ENCODE results near the gene CORO6.

Gene CORO6

DNA sequence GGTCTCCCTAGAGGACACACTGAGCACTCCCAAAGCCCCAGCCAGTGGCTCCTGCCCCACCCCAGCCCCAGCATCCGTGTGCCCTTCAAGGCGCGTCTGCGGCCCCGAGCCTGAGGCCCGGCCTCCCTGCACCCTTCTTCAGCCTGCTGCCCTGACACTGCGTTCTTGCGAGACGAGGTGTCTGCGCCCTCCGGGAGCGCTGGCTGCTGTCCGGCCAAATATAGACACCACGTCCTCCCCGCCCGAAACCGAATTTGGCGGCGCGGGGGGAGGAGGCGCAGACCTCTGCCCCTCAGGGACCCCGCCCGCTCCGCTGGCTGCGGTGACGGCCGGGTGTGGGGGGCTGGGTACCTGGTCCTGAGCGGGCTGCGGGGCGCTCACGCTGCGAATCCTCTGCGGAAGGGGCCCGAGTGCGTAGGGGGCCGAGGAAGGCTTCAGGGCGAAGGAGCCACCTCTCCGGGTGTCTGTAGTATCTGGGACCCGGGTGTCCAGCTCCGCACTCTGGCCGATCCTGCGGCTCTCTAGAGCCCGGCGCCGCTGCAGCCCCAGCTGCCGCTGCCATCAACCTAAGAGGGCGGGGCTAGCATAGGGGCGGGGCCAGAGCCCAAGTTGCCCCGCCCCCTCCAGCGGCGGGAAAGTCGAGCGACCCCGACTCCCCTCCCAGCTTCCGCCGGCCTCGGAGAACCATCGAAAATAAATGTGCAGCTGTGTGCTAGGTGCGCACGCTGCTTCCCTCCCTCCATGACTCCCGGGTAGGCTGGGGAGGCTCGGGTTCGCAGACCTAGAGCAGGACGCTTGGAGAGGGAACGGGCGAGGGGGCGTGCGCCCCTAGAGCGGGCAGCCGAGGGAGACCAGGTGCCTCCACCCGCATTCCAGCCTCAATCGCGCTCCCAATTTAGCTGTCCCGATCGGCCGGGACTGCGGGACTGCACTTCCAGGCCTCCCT, at the start of gene CORO6:
CORO6 (minus strand) TSS at position 576 of the 946 bp plus-strand sequence. CDS start 1,491 bp downstream, outside the sequence.
- TF ChIP-seq, protein P1, sequence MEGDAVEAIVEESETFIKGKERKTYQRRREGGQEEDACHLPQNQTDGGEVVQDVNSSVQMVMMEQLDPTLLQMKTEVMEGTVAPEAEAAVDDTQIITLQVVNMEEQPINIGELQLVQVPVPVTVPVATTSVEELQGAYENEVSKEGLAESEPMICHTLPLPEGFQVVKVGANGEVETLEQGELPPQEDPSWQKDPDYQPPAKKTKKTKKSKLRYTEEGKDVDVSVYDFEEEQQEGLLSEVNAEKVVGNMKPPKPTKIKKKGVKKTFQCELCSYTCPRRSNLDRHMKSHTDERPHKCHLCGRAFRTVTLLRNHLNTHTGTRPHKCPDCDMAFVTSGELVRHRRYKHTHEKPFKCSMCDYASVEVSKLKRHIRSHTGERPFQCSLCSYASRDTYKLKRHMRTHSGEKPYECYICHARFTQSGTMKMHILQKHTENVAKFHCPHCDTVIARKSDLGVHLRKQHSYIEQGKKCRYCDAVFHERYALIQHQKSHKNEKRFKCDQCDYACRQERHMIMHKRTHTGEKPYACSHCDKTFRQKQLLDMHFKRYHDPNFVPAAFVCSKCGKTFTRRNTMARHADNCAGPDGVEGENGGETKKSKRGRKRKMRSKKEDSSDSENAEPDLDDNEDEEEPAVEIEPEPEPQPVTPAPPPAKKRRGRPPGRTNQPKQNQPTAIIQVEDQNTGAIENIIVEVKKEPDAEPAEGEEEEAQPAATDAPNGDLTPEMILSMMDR (IDR thresholded peaks at IDR 0.05), result no peak

GRCh38 chr17:29671661-29672060, 48.9 kb upstream of the CORO6 start:
- TF ChIP-seq, protein P1 (IDR thresholded peaks at IDR 0.05), result no peak

- TF ChIP-seq, protein P1 (IDR thresholded peaks at IDR 0.05), result no peak
These were observed 46.6 kb upstream of the CORO6 start for GRCh38 chr17:29669266-29669665.

GRCh38 chr17:29667969-29668368, 45.3 kb upstream of the CORO6 start:
- TF ChIP-seq, protein P1 (IDR thresholded peaks at IDR 0.05), result no peak

- TF ChIP-seq, protein P1 (IDR thresholded peaks at IDR 0.05), result no peak
These were observed 42.7 kb upstream of the CORO6 start for GRCh38 chr17:29665481-29665810.

DNA sequence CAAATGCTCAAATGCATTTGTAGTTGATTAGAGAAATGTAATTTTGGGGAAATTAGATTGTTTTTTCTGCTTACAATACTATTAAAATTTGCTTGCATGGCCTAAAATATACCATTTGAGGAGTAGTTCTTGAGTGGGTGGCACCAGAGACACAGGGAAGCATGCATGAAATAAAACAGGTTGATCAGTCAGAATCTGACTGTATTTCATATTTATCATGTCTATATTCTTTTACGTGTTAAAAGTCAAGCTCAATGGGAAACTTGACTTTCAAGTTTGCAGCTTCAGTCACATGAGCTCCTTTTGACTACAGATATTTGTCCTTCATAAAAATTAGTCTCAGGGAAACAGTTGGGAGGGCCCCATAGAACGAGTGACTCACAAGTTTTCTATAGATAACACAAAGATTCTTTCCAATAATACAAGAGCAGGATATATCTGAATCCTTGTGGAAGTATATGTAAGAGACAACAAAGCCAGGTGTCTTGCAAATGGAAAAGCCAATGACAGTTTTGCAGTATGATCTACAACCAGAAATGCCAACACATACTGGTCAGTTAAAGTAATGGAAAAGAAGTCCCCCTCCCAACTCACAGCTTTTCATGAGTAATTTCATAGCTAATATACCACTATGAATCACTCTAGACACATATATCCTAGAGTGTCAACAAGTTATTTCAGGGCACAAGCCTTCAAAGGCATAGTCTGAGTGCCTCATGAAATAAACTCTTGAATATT, 42.2 kb upstream of the CORO6 start:
- TF ChIP-seq, protein P1 (IDR thresholded peaks at IDR 0.05), result no peak

DNA sequence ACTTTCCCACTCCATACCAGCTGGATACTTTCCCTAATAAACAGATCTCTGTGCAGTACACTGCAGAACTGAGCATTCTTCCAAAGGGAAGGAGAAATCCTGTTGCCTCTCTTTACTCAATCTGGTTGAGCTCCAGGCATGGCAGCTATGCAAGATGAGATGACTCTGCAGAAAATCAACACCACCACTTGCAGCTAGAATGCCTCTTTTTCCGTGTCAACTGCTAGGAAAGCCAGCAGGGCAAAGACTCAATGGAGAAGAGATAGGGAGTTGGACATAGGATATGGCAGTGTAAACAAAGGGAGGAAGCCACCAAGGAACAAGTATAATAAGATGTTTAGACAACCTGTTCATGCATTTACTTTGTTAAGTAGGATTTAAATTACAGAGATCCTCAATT, 40.4 kb upstream of the CORO6 start:
- TF ChIP-seq, protein P1 (IDR thresholded peaks at IDR 0.05), result no peak
